ENCODE results near the gene CALHM5.

Gene CALHM5, protein sequence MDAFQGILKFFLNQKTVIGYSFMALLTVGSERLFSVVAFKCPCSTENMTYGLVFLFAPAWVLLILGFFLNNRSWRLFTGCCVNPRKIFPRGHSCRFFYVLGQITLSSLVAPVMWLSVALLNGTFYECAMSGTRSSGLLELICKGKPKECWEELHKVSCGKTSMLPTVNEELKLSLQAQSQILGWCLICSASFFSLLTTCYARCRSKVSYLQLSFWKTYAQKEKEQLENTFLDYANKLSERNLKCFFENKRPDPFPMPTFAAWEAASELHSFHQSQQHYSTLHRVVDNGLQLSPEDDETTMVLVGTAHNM

DNA sequence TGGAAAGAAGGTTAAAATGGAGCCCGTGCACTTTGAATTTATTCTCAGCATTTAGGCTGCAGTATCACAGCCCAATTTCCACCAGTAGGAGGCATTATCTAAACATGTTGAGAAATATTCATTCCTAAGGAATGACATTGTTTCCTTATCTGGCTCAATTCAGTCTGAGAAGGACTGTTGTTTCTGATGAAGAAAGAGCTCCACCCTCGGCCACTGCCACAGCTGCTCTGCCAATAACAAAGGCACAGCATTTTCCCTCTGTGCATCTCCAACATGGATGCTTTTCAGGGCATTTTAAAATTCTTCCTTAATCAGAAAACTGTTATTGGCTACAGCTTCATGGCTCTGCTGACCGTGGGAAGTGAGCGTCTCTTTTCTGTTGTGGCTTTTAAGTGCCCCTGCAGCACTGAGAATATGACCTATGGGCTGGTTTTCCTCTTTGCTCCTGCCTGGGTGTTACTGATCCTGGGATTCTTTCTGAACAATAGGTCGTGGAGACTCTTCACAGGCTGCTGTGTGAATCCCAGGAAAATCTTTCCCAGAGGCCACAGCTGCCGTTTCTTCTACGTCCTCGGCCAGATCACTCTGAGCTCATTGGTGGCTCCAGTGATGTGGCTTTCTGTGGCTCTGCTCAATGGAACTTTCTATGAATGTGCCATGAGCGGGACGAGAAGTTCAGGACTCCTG lies at the start of gene CALHM5:
CALHM5 (plus strand) TSS at position 216 of the 687 bp plus-strand sequence; CDS start at position 274, 58 bp downstream.
- no peak within 1 kb of the TSS for H3K27ac ChIP-seq
- TF ChIP-seq, protein P1, sequence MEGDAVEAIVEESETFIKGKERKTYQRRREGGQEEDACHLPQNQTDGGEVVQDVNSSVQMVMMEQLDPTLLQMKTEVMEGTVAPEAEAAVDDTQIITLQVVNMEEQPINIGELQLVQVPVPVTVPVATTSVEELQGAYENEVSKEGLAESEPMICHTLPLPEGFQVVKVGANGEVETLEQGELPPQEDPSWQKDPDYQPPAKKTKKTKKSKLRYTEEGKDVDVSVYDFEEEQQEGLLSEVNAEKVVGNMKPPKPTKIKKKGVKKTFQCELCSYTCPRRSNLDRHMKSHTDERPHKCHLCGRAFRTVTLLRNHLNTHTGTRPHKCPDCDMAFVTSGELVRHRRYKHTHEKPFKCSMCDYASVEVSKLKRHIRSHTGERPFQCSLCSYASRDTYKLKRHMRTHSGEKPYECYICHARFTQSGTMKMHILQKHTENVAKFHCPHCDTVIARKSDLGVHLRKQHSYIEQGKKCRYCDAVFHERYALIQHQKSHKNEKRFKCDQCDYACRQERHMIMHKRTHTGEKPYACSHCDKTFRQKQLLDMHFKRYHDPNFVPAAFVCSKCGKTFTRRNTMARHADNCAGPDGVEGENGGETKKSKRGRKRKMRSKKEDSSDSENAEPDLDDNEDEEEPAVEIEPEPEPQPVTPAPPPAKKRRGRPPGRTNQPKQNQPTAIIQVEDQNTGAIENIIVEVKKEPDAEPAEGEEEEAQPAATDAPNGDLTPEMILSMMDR (conservative IDR thresholded peaks at IDR 0.05), result no peak

DNA sequence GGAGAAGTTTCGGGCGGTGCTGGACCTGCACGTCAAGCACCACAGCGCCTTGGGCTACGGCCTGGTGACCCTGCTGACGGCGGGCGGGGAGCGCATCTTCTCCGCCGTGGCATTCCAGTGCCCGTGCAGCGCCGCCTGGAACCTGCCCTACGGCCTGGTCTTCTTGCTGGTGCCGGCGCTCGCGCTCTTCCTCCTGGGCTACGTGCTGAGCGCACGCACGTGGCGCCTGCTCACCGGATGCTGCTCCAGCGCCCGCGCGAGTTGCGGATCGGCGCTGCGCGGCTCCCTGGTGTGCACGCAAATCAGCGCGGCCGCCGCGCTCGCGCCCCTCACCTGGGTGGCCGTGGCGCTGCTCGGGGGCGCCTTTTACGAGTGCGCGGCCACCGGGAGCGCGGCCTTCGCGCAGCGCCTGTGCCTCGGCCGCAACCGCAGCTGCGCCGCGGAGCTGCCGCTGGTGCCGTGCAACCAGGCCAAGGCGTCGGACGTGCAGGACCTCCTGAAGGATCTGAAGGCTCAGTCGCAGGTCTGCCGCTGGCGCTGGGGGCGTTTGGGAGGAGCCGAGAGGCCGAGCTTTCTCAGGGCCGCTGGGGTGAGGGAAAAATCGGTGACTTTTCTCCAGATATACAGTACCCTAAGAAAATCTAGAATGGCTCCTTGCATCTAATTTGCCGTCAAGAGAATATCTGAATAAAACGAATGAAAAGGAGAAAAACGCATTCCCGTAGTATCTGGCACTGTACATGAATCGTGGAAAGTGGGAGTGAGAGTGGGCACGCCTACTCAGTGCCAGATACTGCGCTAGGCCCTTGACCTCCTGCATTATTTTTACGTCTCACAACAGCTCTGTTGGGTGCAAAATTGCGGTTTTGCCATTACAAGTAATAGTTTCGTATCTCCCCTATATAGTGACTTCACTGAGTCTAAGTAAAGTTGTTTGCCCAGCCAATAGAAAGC lies 49.2 kb upstream of the CALHM5 start:
- TF ChIP-seq, protein P1 (conservative IDR thresholded peaks at IDR 0.05), result no peak
- no peak overlapping the region for H3K27ac ChIP-seq

DNA sequence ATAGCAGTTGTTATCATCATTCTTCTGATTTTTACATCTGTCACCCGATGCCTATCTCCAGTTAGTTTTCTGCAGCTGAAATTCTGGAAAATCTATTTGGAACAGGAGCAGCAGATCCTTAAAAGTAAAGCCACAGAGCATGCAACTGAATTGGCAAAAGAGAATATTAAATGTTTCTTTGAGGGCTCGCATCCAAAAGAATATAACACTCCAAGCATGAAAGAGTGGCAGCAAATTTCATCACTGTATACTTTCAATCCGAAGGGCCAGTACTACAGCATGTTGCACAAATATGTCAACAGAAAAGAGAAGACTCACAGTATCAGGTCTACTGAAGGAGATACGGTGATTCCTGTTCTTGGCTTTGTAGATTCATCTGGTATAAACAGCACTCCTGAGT lies 48.1 kb upstream of the CALHM5 start:
- no peak overlapping the region for H3K27ac ChIP-seq
- TF ChIP-seq, protein P1 (conservative IDR thresholded peaks at IDR 0.05), result no peak

DNA sequence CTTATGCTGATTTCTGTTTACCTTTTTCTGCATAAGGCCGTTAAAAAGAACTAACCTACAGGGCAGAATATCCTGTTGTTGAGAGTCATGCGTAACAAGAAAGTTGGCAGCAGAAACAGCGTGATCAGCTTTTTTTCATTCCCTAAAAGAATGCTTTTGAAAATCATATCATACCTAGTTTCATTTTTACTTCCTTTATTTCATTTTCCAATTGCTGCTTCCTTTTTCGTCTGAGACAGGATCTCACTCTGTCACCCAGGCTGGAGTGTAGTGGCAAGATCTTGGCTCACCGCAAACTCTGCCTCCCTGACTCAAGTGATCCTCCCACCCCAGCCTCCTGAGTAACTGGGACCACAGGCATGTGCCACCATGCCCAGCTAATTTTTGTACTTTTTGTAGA lies 46.2 kb upstream of the CALHM5 start:
- H3K27ac ChIP-seq, result peak overlapping the region; percentile 37
- TF ChIP-seq, protein P1 (conservative IDR thresholded peaks at IDR 0.05), result no peak

DNA sequence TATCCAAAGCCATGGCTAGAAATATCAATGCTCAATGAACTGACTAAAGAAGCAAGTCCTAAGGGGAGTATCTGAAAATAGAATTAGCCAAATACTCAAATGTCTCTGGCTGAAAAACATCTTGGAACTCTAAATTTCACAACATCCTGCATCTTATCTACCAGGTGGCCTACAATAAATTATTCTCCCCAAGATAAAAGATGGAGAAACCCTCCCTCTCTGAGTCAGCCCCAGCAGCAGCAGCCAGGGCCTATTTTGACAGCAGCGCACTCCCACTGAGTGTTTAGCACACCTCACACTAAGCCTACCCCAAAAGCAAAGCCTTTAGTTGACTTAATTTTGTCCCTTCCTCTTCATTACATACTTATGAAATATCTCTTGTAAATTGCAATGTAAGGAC lies 44.3 kb upstream of the CALHM5 start:
- TF ChIP-seq, protein P1 (conservative IDR thresholded peaks at IDR 0.05), result no peak
- no peak overlapping the region for H3K27ac ChIP-seq

DNA sequence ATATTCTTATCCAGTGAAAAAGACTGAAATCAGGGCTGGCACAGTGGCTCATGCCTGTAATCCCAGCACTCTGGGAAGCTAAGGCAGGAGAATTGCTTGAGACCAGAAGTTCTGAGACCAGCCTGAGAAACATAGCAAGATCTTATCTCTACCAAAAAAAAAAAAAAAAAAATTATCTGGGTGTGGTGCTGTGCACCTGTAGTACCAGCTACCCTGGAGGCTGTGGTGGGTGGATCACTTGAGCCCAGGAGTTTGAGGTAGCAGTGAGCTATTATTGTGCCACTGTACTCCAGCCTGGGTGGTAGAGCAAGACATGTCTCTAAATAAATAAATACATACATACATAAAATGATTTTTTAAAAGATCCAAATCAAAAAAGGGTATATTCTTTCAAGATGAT lies 43.9 kb upstream of the CALHM5 start:
- TF ChIP-seq, protein P1 (conservative IDR thresholded peaks at IDR 0.05), result no peak
- H3K27ac ChIP-seq, result no peak overlapping the region

DNA sequence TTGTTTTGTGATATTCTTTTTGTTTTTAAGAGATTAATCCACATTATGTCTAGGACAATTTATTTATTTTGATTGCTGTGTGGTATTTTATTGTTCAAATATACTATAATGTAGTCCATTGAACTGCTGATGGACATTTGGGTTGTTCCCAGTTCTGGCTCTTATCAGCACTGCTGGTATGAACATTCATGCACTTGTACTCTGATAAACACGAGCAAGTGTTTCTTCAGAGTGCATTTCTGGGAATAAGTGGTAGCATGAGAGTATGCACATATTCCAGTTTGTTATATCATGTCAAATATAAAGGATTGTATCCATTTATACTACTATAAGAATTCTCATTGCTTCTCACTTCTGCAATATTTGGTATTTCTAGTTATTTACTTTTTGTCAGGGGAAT lies 43.1 kb upstream of the CALHM5 start:
- no peak overlapping the region for H3K27ac ChIP-seq
- TF ChIP-seq, protein P1 (conservative IDR thresholded peaks at IDR 0.05), result no peak

Data from VCaP (cell line).